ENCODE data around the gene TNIP3.
"Not testable (repeated sequence)": the region's sequence is repeated elsewhere in the genome, so short reads cannot be mapped to it uniquely, and the experiment has no call there.

TNIP3 gene

GRCh38 chr4:121177246-121178137 lies 13.4 kb upstream of the TNIP3 start:
- no peak for DNase-seq

GRCh38 chr4:121176082-121176934 lies 12.2 kb upstream of the TNIP3 start:
- no peak for DNase-seq

- DNase-seq: not testable (repeated sequence)
Observed at GRCh38 chr4:121171477-121171876, 7.4 kb upstream of the TNIP3 start.

- no peak for DNase-seq
Observed at GRCh38 chr4:121168446-121169281, 4.5 kb upstream of the TNIP3 start.

- no peak for DNase-seq
Observed at GRCh38 chr4:121166976-121167375, 2.9 kb upstream of the TNIP3 start.

- DNase-seq: no peak
Observed at GRCh38 chr4:121165206-121165605, 1.1 kb upstream of the TNIP3 start.

GRCh38 chr4:121156822-121157769 lies 7.0 kb downstream of the TNIP3 start:
- peak; percentile 40 for DNase-seq

GRCh38 chr4:121155893-121156292 lies 8.2 kb downstream of the TNIP3 start:
- no peak for DNase-seq

GRCh38 chr4:121154103-121154515 lies 10.0 kb downstream of the TNIP3 start:
- DNase-seq: peak; percentile 84

- no peak for DNase-seq
Observed at GRCh38 chr4:121151942-121152341, 12.2 kb downstream of the TNIP3 start.

- peak; percentile 39 for DNase-seq
Observed at GRCh38 chr4:121150486-121150885, 13.6 kb downstream of the TNIP3 start.

GRCh38 chr4:121150003-121150402 lies 14.1 kb downstream of the TNIP3 start:
- DNase-seq: no peak

- no peak for DNase-seq
Observed at GRCh38 chr4:121148621-121149020, 15.5 kb downstream of the TNIP3 start.

GRCh38 chr4:121148000-121148399 lies 16.1 kb downstream of the TNIP3 start:
- no peak for DNase-seq

- DNase-seq: no peak
Observed at GRCh38 chr4:121146530-121146929, 17.6 kb downstream of the TNIP3 start.

GRCh38 chr4:121145430-121145829 lies 18.7 kb downstream of the TNIP3 start:
- no peak for DNase-seq

- DNase-seq: no peak
Observed at GRCh38 chr4:121144021-121144420, 20.1 kb downstream of the TNIP3 start.

GRCh38 chr4:121143131-121143530 lies 21.0 kb downstream of the TNIP3 start:
- no peak for DNase-seq

GRCh38 chr4:121140716-121141460 lies 23.2 kb downstream of the TNIP3 start:
- DNase-seq: no peak

GRCh38 chr4:121139533-121140222 lies 24.4 kb downstream of the TNIP3 start:
- DNase-seq: no peak
